NT2/D1 (cell line): Measurements from ENCODE around the gene SCYL1.
"Not testable (repeated sequence)": the region's sequence is repeated elsewhere in the genome, so short reads cannot be mapped to it uniquely, and the experiment has no call there.

Source experiments
- SUZ12 ChIP-seq: IDR thresholded peaks from 2 replicates; pipeline ENCODE4 v1.6.1; 2011; ENCODE audit not compliant: insufficient read length, insufficient read depth; ENCODE audit errors: extremely low read depth
- YY1 ChIP-seq: IDR thresholded peaks from 2 replicates; pipeline ENCODE4 v1.6.1; 2011; ENCODE audit not compliant: insufficient read length, insufficient read depth
- ZNF274 ChIP-seq: IDR thresholded peaks from 2 replicates; pipeline ENCODE4 v1.6.1; 2011; ENCODE audit warnings: mild to moderate bottlenecking, low read depth, low read length

DNA sequence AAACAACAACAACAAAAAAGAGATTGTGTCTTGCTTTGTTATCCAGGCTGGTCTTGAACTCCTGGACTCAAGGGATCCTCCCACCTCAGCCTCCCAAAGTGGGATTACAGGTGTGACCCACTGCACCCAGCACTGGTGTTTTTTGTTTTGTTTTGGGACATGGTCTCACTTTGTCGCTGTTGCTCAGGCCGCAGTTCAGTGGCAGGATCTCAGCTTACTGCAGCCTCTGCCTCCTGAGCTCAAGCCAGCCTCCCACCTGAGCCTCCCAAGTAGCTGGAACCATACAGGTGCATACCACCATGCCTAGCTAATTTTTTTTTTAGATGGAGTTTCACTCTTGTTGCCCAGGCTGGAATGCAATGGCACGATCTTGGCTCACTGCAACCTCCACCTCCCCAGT is 12.6 kb upstream of the SCYL1 start:
- TF ChIP-seq YY1, ZNF274, SUZ12: not testable (repeated sequence)
